GM10847 (cell line): ENCODE measurements around the gene FAHD2B.
"Not testable (repeated sequence)": the region's sequence is repeated elsewhere in the genome, so short reads cannot be mapped to it uniquely, and the experiment has no call there.

Source experiments
- POLR2A ChIP-seq: IDR thresholded peaks from 2 replicates; pipeline ENCODE4 v1.6.1; 2011; ENCODE audit not compliant: insufficient read length; ENCODE audit errors: extremely low read depth

FAHD2B gene

GRCh38 chr2:97094772-97095611 is at the start of gene FAHD2B:
Gene FAHD2B, minus strand, starts transcription at chr2:97094882. Its CDS starts 3,176 bp downstream, at chr2:97091706.
- not testable (repeated sequence) for TF ChIP-seq POLR2A

- TF ChIP-seq POLR2A, result not testable (repeated sequence)
These were observed 18.6 kb upstream of the FAHD2B start, which contains the start of gene ANKRD36 for GRCh38 chr2:97113050-97113881. Gene ANKRD36, plus strand, starts transcription at chr2:97113153. Its CDS starts 587 bp downstream, at chr2:97113740.

GRCh38 chr2:97112320-97113049 is 17.8 kb upstream of the FAHD2B start:
- TF ChIP-seq POLR2A, result peak; percentile 10

- TF ChIP-seq POLR2A, result no peak
These were observed 979 bp upstream of the FAHD2B start for GRCh38 chr2:97095661-97096060.

GRCh38 chr2:97068074-97068473 is 26.6 kb downstream of the FAHD2B start:
- TF ChIP-seq POLR2A, result no peak

- TF ChIP-seq POLR2A, result no peak
These were observed 27.2 kb downstream of the FAHD2B start for GRCh38 chr2:97067279-97068004.
